HG03280 (cell line): ENCODE data around the gene COMMD10.
"Not testable (repeated sequence)": the region's sequence is repeated elsewhere in the genome, so short reads cannot be mapped to it uniquely, and the experiment has no call there.

Experiments used
- ATAC-seq: cut with Tn5 transposase; IDR thresholded peaks from one replicate; pipeline ENCODE4 v1.9.1; 2021; ENCODE audit warnings: mild to moderate bottlenecking, moderate library complexity; ENCODE audit not compliant: unreplicated experiment

Gene COMMD10

DNA sequence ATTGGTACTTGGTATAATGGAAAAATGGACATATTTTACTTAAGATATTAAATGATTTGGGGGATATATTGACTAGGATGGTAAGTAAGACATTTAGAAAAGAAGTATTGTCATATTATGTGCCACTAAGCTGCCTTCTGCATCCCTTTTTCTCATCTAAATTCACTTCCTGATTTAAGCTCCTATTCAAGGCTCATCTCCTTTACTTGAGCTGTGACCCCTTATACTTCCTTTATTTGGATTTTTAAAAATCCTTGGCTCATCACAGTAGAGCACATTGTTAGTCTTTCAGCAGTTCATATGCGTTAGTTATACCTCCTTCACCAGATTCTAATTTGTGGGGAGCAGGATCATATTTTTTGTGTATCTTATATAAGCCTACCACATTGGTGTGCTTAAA is 6.6 kb downstream of the COMMD10 start:
- ATAC-seq: no peak

DNA sequence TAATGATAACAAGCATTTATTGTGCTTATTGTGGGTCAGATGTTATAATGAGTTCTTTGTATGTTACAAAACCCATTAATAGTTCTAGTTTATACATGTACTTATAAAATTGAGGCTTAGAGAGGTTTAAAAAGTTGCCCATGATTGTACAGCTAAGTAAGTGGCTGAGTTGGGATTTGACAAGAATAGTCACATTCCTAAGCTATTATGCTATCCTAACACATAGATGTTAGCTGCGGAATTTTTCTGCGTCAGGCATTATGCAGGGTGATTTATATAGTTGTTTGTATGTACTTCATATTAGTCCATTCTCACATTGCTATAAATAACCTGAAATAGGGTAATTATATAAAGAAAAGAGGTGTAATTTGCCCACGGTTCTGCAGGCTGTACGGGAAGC is 12.5 kb downstream of the COMMD10 start:
- ATAC-seq: no peak

DNA sequence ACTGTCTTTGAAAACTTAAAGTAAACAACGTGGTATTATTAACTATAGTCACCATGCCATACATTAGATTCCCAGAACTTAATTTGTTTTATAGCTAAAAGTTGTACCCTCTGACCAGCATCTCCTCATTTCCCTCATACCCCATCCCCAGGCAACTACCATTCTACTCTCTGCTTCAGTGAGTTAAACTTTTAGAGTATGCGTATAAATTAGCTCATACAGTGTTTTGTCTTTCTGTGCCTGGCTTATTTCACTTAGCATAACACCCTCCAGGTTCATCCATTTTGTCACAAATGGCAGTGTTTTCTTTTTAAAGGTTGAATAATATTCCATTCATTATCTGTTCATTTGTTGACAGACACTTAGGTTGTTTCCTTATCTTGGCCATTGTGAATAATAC is 14.2 kb downstream of the COMMD10 start:
- no peak for ATAC-seq

DNA sequence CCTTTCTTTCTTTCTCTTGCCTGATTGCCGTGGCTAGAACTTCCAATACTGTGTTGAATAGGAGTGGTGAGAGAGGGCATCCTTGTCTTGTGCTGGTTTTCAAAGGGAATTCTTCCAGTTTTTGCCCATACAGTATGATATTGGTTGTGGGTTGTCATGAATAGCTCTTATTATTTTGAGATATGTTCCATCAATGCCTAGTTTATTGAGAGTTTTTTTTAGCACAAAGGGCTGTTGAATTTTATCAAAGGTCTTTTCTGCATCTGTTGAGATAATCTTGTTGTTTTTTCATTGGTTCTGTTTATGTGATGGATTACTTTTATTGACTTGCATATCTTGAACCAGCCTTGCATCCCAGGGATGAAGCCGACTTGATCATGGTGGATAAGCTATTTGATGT is 20.1 kb downstream of the COMMD10 start:
- ATAC-seq: not testable (repeated sequence)

DNA sequence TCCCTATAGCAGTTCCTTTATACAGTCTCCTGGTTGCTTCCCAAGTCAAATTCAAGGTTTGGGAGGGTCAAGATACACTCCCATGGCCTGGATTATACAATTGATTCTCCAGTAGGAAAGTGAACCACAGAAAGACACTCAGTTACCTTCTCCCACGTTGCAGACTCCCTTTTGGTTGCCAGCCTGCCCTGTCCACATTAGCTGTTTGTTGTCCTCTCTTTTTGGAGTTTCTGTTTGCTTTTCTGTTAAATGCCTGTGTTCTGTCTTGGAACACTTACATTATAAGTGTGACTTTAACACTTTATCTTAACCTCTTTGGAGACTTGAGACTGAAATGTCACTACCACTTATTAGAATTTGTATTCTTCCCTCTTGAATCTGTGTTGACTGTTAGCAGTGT is 30.3 kb downstream of the COMMD10 start:
- no peak for ATAC-seq

DNA sequence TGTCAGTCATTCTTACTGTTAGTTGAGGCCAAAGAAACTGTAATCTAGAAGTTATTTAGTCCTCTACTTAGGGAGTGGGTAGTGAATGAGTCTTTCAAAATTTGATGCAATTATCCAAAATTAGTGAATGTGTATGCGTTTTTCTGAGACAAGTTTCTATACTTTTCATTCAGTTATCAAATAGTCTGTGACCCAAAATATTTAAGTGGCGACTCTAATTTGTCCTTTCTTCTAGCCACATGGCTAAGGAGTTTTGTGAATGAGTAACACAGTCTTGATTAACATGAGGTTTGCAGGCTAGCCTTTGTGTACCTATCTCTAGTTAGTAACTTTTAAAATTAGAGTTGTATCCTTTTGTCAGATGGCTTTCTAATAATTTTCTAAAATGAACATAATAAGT is 45.6 kb downstream of the COMMD10 start:
- no peak for ATAC-seq

DNA sequence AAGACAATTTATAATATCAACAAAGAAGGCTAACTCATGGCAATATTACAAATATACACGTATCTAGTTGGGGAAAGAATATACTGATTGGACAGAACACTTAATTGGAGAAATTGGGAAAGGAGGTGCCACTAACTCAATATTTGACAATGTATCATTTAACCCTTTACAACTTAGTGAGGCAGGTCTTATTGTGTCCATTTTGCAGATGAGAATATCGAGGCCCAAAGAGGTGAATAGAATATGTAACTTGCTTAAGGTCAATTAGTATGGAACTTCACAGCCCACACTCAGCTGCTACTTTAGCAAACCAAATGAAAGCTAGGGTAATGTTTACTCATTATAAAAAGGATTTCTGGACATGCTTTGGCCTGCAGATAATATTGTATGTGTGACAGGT is 46.2 kb downstream of the COMMD10 start:
- ATAC-seq: no peak

DNA sequence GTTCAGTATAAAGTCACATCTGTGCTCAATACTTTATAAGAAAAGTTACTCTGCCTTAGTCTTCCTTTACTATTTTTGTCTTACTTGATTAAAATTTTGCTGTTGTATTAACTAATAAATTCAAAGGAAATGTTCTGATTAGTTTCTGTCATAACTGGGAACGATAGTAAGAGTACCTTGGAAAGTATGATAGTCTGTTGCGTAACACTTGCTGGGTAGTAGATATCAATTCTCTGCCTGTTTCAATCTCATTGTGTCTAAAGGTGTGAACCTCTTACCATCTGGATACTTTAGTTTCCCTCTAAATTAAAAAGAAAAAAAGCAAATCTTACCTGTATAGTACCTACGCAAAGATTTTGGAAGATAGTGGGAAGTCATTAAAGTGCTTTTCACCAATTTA is 48.5 kb downstream of the COMMD10 start:
- no peak for ATAC-seq

DNA sequence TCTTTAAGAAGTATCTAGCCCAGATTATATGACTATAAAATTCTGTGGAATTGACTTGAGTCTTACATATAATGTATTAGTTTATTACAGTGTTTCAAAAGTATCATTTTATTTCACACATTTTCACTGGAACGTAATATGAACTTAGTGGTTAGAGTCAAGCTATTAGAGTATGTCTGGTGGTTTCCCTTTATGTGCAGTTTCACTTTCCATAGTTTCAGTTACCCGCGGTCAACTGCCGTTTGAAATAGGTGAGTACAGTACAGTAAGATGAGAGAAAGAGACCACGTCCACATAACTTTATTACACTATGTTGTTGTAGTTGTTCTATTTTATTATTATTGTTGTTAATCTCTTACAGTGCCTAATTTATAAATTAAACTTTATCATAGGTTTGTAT is 50.5 kb downstream of the COMMD10 start:
- peak; percentile 99 for ATAC-seq

DNA sequence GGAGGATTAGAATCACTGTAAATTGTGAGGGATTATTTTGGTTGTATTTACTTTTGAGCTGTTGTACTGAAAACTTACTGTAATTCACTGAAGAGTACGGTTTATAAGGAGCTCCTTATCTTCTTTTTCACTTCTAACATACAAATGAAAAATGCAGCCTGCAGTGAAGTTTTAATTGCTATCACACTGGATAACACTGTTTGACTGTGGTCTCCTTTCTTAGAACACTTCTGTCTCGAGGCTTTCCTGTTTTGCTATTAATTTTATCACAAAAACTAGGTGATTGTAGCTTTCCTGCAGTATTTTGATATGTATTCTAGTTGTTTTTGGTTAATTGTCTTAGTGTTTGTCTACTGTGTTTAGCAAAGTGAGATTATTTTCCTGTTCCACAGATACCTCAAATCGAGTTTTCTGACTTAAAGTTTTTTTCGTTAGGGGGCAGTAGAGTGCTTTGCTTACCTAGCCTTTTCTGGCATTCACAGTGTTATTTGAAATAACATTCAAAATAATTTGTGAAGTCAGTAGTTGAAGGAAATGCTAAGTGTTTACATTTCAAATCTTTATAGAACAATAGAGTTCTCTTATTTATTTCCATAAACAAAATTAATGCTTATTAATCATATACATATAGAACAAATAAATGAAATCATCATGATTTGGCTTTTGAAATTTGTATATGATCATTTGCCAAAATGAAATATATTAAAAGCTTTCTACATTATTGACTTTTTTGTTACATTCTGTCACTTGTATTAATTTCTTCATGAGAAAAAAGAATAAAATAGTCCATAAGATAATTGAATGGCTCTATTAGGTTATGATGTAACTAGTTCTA is 52.9 kb downstream of the COMMD10 start:
- peak; percentile 42 for ATAC-seq

DNA sequence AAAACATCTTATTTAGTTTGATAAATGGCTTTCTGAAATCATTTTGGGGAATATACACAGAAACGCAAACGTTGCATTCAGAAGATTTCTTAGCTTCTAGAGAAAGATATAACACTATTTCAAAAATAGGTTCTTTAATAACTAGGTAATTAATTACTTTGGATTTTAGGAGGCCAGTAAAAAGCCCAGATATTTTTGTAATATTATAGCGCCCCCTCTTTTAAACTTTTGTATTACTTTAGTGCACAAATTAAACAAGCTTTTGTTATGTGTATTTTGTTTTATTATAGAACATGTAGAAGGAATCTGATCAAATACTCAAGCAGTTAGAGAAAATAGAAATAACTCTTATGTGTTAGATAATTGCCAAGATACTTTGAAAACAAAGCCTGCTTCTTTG is 57.7 kb downstream of the COMMD10 start:
- ATAC-seq: no peak

DNA sequence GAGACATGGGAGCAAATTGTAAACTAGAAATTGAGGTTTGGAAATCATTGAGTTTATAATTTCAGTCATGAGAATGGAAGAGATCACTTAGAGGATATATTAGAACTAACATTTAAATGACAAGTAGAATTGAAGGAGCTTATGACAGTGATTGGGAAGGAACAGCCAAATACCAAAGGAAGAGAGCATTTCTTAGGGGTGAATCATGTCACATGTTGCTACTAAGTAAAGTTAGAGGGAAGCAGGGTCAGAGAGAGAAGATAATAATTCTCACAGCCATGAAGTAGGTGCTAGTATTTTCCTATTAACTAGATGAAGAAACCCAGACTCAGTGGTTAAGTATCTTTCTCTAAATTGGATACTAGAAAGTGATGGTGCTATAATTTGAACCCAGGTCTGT is 59.3 kb downstream of the COMMD10 start:
- ATAC-seq: no peak

DNA sequence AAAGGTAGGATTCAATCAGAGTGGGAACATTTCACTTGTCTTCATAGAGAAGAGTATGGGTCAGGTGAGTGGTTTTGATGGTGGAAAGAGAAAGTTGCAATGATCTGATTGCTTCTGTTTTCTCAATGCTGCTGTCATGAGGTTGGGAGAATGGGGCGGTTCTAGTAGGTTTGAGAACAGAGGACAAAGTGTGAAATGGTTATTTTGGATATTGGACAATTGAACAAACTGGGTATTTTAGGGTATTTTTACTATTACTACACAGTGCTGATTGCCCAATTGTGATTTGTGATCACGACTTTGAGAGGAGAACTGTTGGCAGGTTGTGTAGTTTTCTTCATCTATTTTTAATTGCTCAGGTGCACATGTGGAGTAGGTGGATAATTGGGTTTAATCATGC is 60.2 kb downstream of the COMMD10 start:
- no peak for ATAC-seq

DNA sequence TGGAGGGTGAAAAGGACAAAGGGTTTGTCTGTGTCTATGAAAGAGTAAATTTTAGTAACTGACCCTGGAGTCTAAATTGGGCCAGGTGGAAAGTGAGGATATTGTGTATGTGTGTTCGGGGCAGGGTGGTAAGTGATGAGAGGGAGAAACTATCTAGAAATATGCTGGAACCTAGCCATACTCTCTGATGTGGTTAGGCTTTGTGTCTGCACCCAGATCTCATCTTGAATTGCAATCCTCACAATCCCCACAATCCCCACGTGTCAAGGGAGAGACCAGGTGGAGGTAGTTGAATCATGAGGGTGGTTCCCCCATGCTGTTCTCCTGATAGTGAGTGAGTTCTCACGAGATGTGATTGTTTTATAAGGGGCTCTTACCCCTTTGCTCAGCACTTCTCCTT is 60.6 kb downstream of the COMMD10 start:
- ATAC-seq: no peak

DNA sequence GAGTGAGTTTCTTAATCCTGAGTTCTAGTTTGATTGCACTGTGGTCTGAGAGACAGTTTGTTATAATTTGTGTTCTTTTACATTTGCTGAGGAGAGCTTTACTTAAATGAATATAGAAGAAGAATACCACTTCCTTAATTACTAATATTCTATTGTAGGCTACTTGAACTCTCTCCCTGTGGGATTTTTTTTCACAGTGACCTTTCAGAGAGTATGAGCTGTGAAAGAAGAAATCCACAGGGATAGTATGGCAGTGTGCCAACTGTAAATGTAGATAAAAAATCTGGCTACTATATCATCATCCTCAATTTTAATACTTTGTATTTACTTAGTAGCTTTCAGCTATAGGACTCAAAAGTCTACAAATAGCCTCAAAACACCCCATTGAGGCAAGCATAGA is 67.3 kb downstream of the COMMD10 start:
- no peak for ATAC-seq

DNA sequence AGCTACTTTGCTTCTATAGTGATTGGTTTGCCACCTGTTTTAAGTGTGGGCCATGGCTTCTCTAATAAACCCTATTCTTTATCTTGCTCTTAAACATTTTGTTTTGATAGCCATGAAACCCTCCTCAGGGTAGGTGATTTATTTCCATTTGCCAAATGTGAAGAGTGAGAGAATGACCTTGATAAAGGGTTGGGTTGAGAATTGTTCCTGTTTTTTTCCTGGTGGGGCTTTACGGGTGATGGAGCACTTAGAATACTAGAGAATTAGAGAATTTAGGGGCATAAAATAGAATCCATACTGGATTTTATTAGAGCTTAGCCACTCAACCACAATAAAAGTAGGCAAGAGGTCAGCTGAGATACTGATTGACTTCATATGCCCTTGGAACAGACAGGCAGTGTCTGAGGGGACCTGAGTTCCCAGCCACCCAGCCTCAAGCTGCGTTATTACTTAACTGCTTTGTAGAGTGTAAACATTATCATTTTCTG is 68.9 kb downstream of the COMMD10 start:
- no peak for ATAC-seq

DNA sequence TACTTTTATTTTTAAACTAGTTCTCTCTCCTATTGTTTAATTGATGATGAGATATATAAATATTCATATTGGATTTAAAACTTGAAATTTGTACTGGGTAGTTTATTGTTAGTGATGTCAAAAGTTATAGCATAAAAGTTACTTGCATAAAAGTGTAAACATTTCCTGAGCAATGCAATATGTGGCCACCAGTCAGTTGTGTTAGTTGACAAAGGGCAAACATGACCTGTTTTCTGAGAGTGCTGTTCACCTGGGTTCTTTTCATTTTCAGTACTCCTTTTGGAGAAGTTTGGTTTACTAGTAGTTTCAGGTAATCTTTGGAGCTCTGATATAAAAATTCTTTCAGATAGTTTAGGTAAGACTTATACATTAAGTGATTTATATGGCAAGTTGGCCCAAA is 69.4 kb downstream of the COMMD10 start:
- no peak for ATAC-seq

DNA sequence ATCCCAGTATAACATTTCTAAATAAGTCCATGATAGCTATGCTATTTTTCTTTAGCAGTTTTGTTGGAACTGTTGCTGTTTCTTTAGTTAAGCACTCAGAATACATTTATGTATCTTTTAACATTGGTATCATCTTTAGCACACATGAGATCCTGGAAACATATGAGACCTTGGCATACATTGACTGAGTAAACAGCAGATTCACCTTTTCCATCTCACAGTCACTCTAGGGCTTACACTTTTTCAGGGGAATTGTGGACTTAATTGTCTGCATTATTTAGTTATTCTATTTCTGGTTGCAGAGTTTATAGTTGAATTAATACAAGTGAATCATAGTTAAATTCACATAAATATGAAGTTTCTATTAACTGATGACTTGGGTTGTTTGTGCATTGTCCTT is 70.1 kb downstream of the COMMD10 start:
- no peak for ATAC-seq

DNA sequence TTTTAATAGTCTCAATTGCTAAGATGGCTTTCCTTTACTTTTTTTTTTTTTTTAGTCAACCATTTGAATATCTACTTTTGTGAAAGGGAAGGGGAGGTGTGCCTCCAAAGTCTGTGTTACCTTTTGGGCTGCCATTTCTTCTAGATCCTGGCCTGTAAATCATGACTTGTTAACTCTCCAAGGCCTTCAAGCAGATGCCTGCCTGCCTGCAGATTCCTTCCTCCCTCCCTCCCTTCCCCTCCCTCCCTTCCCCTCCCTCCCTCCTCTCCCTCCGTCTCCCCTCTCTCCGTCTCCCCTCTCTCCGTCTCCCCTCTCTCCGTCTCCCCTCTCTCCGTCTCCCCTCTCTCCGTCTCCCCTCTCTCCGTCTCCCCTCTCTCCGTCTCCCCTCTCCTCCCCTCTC is 73.1 kb downstream of the COMMD10 start:
- ATAC-seq: no peak

DNA sequence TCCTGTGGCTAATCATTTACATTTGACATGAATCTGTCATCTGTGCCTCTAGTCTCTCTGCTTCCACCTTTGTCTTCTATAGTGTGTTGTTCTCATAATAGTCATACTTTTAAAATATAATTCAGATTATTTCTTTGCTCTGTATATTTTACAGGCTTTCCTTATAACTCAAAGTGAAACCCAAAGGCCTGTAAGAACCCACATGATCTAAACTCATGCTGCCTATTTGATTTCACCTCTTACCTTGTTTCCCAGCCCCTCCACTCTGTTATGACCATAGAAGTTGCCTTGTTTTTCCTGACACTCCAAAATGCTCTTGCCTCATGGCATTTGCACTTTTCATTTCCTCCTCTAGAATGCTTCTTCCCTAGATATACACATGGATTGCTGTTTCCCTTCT is 74.2 kb downstream of the COMMD10 start:
- ATAC-seq: no peak

DNA sequence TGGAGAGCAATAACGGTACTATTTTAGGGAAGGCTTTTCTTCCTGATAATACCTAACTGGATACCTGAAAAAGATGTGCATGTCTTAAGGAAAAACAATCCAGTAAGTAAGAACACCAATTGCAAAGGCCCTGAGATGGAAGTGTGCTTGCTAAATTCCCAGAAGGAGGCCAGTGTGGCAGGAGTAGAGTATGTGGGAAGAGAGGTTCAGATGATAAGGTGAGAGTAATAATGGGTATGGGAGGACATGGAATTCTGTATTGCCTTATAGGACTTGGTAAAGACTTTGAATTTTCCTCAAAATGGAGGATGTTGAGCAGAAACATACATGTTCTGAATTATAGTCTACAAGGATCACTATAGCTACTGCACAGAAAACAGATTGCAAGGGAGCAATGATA is 89.3 kb downstream of the COMMD10 start:
- ATAC-seq: no peak

DNA sequence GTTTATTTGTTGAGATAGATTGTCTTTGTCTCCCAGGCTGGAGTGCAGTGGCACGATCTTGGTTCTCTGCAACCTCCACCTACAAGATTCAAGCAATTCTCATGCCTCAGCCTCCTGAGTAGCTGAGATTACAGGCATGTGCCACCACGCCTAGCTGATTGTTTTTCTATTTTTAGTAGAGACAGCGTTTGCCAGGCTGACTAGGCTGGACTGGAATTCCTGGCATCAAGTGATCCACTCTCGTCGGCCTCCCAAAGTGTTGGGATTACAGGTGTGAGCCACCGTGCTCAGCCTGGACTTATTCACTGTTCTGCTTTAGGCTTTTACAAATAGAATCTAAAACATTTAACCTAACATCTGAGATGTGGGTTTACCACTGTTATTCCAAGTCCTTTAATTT is 91.3 kb downstream of the COMMD10 start:
- no peak for ATAC-seq

DNA sequence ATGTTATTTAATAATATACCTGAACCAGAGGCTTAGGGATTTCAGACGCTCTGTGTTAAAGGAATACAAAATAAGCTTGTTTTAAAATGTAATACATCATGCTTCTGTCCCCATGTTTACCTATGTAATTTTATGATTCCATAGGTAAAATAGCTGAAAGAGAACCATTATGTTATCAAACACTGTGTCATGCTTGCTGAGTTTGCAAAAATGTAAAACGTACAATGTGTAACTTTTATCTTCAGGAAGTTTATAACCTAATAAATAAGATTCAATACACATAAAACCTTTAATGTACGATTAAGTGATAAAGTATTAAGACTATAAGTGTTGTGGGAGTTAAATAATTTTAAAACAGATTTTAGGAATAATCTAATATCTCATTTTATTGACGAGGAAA is 94.1 kb downstream of the COMMD10 start:
- no peak for ATAC-seq
